ENCODE measurements around the gene WDR43.

DNA sequence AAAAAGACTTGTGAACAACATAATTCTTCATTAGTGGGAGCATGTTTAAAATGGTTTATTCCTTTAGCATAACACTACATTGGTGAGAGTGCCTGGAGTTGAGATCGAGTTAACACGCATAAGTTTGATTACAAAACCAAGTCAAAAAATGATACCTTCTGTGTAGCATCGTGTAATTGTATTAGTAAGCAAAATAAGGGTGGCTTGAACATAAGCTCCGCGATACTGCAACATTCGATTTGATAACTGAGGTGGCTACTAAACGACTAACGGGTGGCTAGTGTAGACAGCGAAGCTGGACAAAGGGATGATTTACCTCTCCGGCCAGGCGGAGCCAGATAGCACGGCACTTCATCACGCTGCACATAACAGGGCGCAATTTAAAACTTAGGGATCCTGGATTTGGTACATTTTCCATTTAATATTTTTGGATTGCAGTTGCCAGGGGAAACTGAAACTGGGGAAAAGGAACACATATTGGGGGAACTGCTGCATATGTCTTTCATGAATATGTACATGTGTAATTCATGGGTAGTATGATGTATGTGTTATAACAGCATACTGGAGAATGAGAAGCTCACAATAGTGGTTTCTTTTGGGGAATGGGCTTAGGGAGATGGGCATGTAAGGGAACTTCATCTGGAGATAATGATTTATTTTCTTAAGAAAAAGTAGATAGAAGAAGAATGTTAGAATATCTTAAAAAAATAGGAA is 50.2 kb downstream of the WDR43 start:
- TF ChIP-seq, protein P1, sequence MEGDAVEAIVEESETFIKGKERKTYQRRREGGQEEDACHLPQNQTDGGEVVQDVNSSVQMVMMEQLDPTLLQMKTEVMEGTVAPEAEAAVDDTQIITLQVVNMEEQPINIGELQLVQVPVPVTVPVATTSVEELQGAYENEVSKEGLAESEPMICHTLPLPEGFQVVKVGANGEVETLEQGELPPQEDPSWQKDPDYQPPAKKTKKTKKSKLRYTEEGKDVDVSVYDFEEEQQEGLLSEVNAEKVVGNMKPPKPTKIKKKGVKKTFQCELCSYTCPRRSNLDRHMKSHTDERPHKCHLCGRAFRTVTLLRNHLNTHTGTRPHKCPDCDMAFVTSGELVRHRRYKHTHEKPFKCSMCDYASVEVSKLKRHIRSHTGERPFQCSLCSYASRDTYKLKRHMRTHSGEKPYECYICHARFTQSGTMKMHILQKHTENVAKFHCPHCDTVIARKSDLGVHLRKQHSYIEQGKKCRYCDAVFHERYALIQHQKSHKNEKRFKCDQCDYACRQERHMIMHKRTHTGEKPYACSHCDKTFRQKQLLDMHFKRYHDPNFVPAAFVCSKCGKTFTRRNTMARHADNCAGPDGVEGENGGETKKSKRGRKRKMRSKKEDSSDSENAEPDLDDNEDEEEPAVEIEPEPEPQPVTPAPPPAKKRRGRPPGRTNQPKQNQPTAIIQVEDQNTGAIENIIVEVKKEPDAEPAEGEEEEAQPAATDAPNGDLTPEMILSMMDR (IDR thresholded peaks at IDR 0.05): no peak
- TF ChIP-seq POLR2A (IDR thresholded peaks at IDR 0.05): no peak
